Small intestine (tissue), 7 donors: Measurements from ENCODE around the gene P2RY6. TPM values are rescaled to one million over a fixed set of nuclear protein-coding genes. Genes with fewer than 3 reads are reported as not detected.

ENCODE experiments used
- DNase-seq, 2 donors: peaks; one replicate each; pipeline versions ENCODE4 v3.0.0 to v3.0.0-alpha.2; 2013
- FAIRE-seq: peaks from 2 replicates; lab custom pipeline; 2012; peaks lifted over from hg19 to GRCh38; lab: Jason Lieb, UNC
- H3K27ac ChIP-seq, 3 donors: one replicate each; pipeline ENCODE4 v1.5.1; 2013; ENCODE audit warnings: low read length in 2 of 3, mild to moderate bottlenecking in 2 of 3, control low read depth in 1 of 3, inconsistent platforms in 1 of 3, low read depth in 1 of 3, moderate library complexity in 1 of 3
- H3K27me3 ChIP-seq, 3 donors: one replicate each; pipeline ENCODE4 v1.6.1; 2013; ENCODE audit warnings: low read length in 3 of 3, inconsistent platforms in 1 of 3; ENCODE audit not compliant: control insufficient read depth in 3 of 3, insufficient read depth in 3 of 3
- H3K36me3 ChIP-seq, 3 donors: one replicate each; pipeline ENCODE4 v1.6.1; 2013; ENCODE audit warnings: low read length in 3 of 3, inconsistent platforms in 1 of 3, low read depth in 1 of 3, mild to moderate bottlenecking in 1 of 3, moderate library complexity in 1 of 3; ENCODE audit not compliant: control insufficient read depth in 3 of 3, insufficient read depth in 2 of 3
- H3K4me1 ChIP-seq, 3 donors: one replicate each; pipeline ENCODE4 v1.6.1; 2013; ENCODE audit warnings: low read length in 2 of 3, inconsistent platforms in 1 of 3, low read depth in 1 of 3, mild to moderate bottlenecking in 1 of 3, moderate library complexity in 1 of 3; ENCODE audit not compliant: control insufficient read depth in 3 of 3, insufficient read depth in 2 of 3
- H3K4me3 ChIP-seq, 3 donors: one replicate each; pipeline ENCODE4 v1.5.1; 2013; ENCODE audit warnings: low read length in 3 of 3, control low read depth in 1 of 3, inconsistent platforms in 1 of 3, low read depth in 1 of 3, mild to moderate bottlenecking in 1 of 3, moderate library complexity in 1 of 3
- H3K9me3 ChIP-seq, 2 donors: one replicate each; pipeline ENCODE4 v1.6.1; 2013; ENCODE audit warnings: low read depth in 1 of 2, low read length in 1 of 2; ENCODE audit not compliant: control insufficient read depth in 2 of 2, insufficient read depth in 1 of 2
- WGBS, 3 donors: extraction: QIAGEN DNeasy Blood & Tissue Kit; methylation state at CpG; one replicate each; pipeline ENCODE4 v1.1.7; 2013; 5-methylcytosine and 5-hydroxymethylcytosine counted together
- polyA plus RNA-seq, 4 donors: library from polyadenylated mRNA; stranded (reverse) in 3 of 4; unstranded in 1 of 4; fragments of 200-250 nt in 3 of 4; fragments of 120-200 nt in 1 of 4; gene quantifications; one replicate each; pipeline versions ENCODE4 v1.2.1 to v1.2.3, GENCODE V29; 2013
- donor health status: healthy with polysubstance abuse.
- donor health status: control.
- donor health status: control.
- donor health status: Bipolar disorder and iron deficiency.
- donor health status: healthy.

Gene P2RY6
- polyA plus RNA-seq, 4 donors = 0.67 to 46.0 (median 3.1) TPM

DNA sequence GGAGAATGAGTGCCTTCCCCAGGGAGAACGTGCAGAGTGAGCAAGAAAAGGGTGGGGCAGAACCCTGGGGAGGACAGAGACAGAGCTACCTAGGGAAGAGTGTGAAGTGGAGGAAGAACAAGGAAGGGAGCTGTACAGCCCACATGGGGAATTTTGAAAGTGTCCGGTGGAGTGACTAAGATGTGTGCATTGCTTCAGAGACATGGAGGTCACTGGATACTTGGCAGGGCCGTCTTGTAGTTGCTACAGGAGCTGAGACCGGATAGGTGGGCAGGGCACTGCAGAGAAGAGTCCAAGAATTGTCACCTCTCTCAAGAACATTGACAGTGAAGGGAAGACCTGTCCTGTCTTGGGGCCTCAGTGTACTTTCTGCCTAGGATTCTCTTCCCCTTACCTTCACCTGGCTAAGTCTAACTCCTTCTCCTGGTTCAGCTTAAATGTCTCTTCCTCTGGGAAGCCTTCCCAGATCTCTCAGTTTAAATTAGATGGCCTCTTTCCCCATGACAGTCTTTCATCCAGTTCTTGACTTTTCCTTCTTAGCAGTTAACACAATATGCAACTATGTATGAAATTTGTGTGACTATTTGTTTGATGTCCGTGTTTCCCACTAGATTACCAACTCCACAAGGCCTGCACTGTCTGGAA is 9.2 kb upstream of the P2RY6 start:
- Histone ChIP-seq H3K27me3 (peaks cover 0 to 2% (median 0%) of the 10 kb centered on the region in 3 donors), H3K27ac (no peak overlapping the region), H3K4me1 (peaks cover 0 to 16% (median 0%) of the 10 kb centered on the region in 3 donors), H3K4me3 (no peak overlapping the region), H3K36me3 (peaks cover 0 to 1% (median 0%) of the 10 kb centered on the region in 3 donors), H3K9me3 (no peaks in the 10 kb centered on the region)
- 50 to 80% (median 68%) methylated on average over 5 of the region's 5 CpGs for WGBS, 3 donors
- FAIRE-seq (no peak), DNase-seq (no peak)

- H3K27me3 ChIP-seq = peaks cover 0 to 2% (median 0%) of the 10 kb centered on the region in 3 donors
- no peak for FAIRE-seq
- WGBS, 3 donors = 72 to 85% (median 83%) methylated on average over 2 of the region's 2 CpGs
- no peak overlapping the region for H3K4me3 ChIP-seq
- no peak for DNase-seq
- no peak overlapping the region for H3K27ac ChIP-seq
- H3K9me3 ChIP-seq = no peaks in the 10 kb centered on the region
- H3K4me1 ChIP-seq = peaks cover 0 to 22% (median 0%) of the 10 kb centered on the region in 3 donors
- peaks cover 0 to 3% (median 0%) of the 10 kb centered on the region in 3 donors for H3K36me3 ChIP-seq
Observed at GRCh38 chr11:73263640-73264039, 8.5 kb upstream of the P2RY6 start.

GRCh38 chr11:73265278-73265810 is 6.8 kb upstream of the P2RY6 start:
- peaks cover 0 to 39% (median 6%) of the 10 kb centered on the region in 3 donors for H3K4me1 ChIP-seq
- peaks cover 0 to 6% (median 0%) of the 10 kb centered on the region in 3 donors for H3K36me3 ChIP-seq
- WGBS, 3 donors = 85 to 91% (median 90%) methylated on average over 4 of the region's 4 CpGs
- peaks cover 0 to 2% (median 0%) of the 10 kb centered on the region in 3 donors for H3K27me3 ChIP-seq
- peak overlapping the region in 1 of 3 donors; percentile 43 for H3K4me3 ChIP-seq
- H3K27ac ChIP-seq = no peak overlapping the region
- H3K9me3 ChIP-seq = no peaks in the 10 kb centered on the region
- DNase-seq (no peak), FAIRE-seq (no peak)

DNA sequence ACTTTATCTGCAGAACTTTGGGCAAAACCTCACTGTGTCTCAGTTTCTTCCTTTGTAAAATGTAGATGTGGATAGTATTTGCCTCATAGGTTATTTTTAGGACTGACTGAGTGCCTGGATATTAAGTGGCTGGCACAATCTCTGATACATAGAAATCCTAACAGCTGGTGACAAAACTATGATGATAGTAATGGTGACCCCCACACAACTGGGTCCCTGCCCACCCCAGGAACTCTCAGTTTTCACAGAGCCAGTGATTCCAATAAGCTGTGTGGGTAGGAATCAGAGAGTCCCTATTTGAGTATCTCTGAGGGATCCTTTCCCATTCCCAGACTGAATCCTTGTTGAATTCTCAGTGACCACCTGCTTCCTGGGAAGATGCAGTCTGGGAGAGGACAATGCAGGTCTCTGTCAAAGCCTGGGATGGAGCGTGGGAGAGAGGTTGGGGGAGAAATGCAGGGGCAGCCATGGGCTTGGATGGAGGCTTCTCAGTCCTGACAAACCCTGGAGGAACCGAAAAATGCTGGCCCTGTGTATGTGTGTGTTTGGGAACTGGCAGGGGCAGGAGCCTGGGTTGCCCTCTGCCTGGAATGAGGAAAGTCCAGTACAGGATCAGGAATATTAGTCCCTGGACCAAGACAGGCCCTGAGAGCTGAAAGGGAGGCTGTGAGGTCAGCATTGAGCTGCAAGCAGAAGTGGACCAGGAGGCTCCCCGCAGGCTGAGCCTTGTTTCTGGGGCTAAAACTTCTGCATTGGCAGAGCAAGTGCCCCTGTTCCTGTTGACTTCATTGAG is 6.1 kb upstream of the P2RY6 start:
- Histone ChIP-seq H3K27me3 (peaks cover 0 to 2% (median 0%) of the 10 kb centered on the region in 3 donors), H3K4me1 (peaks cover 2 to 43% (median 10%) of the 10 kb centered on the region in 3 donors), H3K27ac (no peak overlapping the region), H3K36me3 (peaks cover 0 to 7% (median 0%) of the 10 kb centered on the region in 3 donors), H3K9me3 (no peaks in the 10 kb centered on the region), H3K4me3 (no peak overlapping the region)
- DNase-seq = no peak
- 82 to 89% (median 87%) methylated on average over 3 of the region's 3 CpGs for WGBS, 3 donors
- FAIRE-seq = no peak

GRCh38 chr11:73266646-73267020 is 5.5 kb upstream of the P2RY6 start:
- Histone ChIP-seq H3K36me3 (peaks cover 0 to 7% (median 0%) of the 10 kb centered on the region in 3 donors), H3K27ac (peak overlapping the region in 1 of 3 donors; percentile 4), H3K27me3 (peaks cover 0 to 2% (median 0%) of the 10 kb centered on the region in 3 donors), H3K9me3 (no peaks in the 10 kb centered on the region), H3K4me1 (peaks cover 2 to 46% (median 10%) of the 10 kb centered on the region in 3 donors), H3K4me3 (no peak overlapping the region)
- no peak for DNase-seq
- 77 to 87% (median 82%) methylated on average over 4 of the region's 4 CpGs for WGBS, 3 donors
- FAIRE-seq = no peak

GRCh38 chr11:73267122-73267846 is 4.9 kb upstream of the P2RY6 start:
- DNase-seq = no peak
- peaks cover 2 to 52% (median 15%) of the 10 kb centered on the region in 3 donors for H3K4me1 ChIP-seq
- H3K36me3 ChIP-seq = peaks cover 0 to 9% (median 0%) of the 10 kb centered on the region in 3 donors
- no peaks in the 10 kb centered on the region for H3K9me3 ChIP-seq
- no peak overlapping the region for H3K27ac ChIP-seq
- H3K4me3 ChIP-seq = no peak overlapping the region
- FAIRE-seq = no peak
- peaks cover 0 to 2% (median 0%) of the 10 kb centered on the region in 3 donors for H3K27me3 ChIP-seq
- 73 to 81% (median 81%) methylated on average over 3 of the region's 3 CpGs for WGBS, 3 donors

GRCh38 chr11:73267906-73268540 is 4.1 kb upstream of the P2RY6 start:
- FAIRE-seq (no peak), DNase-seq (no peak)
- 90 to 91% (median 90%) methylated on average over 8 of the region's 8 CpGs for WGBS, 3 donors
- no peaks in the 10 kb centered on the region for H3K9me3 ChIP-seq
- H3K27ac ChIP-seq = no peak overlapping the region
- H3K27me3 ChIP-seq = peaks cover 0 to 2% (median 0%) of the 10 kb centered on the region in 3 donors
- peaks cover 2 to 59% (median 19%) of the 10 kb centered on the region in 3 donors for H3K4me1 ChIP-seq
- no peak overlapping the region for H3K4me3 ChIP-seq
- H3K36me3 ChIP-seq = peaks cover 0 to 16% (median 0%) of the 10 kb centered on the region in 3 donors
